K562 (cell line): ENCODE measurements around the gene DEDD2. TPM values are rescaled to one million over a fixed set of nuclear protein-coding genes. Genes with fewer than 3 reads are reported as not detected.

ENCODE experiments used
- ATAC-seq: fragments of 200-7000 bp; cut with Tn5 transposase; 3 replicates; pipeline ENCODE4 v1.9.1; 2020; ENCODE audit warnings: moderate library complexity
- BruUV-seq: library from RNA; stranded (reverse); fragments of 400-500 nt; replicated peaks from 2 replicates; lab custom pipeline; 2021; lab: Mats Ljungman, UMichigan
- CTCF ChIA-PET: fragments of 300-600 bp; formaldehyde crosslinking; extraction: SDS; loops from one replicate; lab custom pipeline; 2021; ENCODE audit warnings: low intra/inter-chr PET ratio; lab: Yijun Ruan, JAX
- POLR2A ChIA-PET: fragments of 300-600, 350-650 bp; sonication (Branson Sonifier 250); formaldehyde crosslinking; extraction: SDS; loops from one replicate; lab custom pipeline; 2021; ENCODE audit warnings: antibody characterized with exemption, inconsistent platforms; lab: Yijun Ruan, JAX
- DNase-seq, 4 experiments: peaks; one replicate each; pipeline versions ENCODE4 v3.0.0 to v3.0.0-alpha.2; 2011 to 2018; ENCODE audit warnings: low spot score in 3 of 4, mixed read lengths in 3 of 4; ENCODE audit errors: extremely low read depth in 1 of 4
- FAIRE-seq: peaks from 2 replicates; lab custom pipeline; 2011; peaks lifted over from hg19 to GRCh38; lab: Jason Lieb, UNC
- H2AFZ ChIP-seq: 2 replicates; pipeline ENCODE4 v1.6.0; 2011; ENCODE audit warnings: low read depth, low read length, control low read depth, inconsistent platforms
- H3K27ac ChIP-seq: fragments of 200-600 bp; 3 replicates; pipeline ENCODE4 v1.8.0; 2011; ENCODE audit warnings: low read depth, mild to moderate bottlenecking, control low read depth, inconsistent platforms, low read length, moderate library complexity, mixed read lengths; ENCODE audit errors: extremely low read depth
- H3K27me3 ChIP-seq, 2 experiments: fragments of 300-600 bp in 1 of 2; 2 replicates in 1 of 2; 3 replicates in 1 of 2; pipeline versions ENCODE4 v1.6.0 to v1.8.0; 2011; ENCODE audit warnings: inconsistent platforms in 2 of 2, low read length in 2 of 2, mild to moderate bottlenecking in 1 of 2, mixed read lengths in 1 of 2, moderate library complexity in 1 of 2; ENCODE audit not compliant: control insufficient read depth in 2 of 2, insufficient read depth in 2 of 2
- H3K36me3 ChIP-seq: fragments of 300-600 bp; 3 replicates; pipeline ENCODE4 v1.8.0; 2011; ENCODE audit warnings: mild to moderate bottlenecking, low read length, inconsistent platforms; ENCODE audit not compliant: control insufficient read depth, insufficient read depth
- H3K4me1 ChIP-seq, 2 experiments: fragments of 200-600 bp in 1 of 2; replicated peaks in 1 of 2; 2 replicates in 1 of 2; 3 replicates in 1 of 2; pipeline versions ENCODE4 v1.5.1 to v1.8.0; 2011; ENCODE audit warnings: inconsistent platforms in 2 of 2, low read length in 2 of 2, mild to moderate bottlenecking in 1 of 2, mixed read lengths in 1 of 2, moderate library complexity in 1 of 2; ENCODE audit not compliant: control insufficient read depth in 2 of 2, insufficient read depth in 2 of 2
- H3K4me2 ChIP-seq: 2 replicates; pipeline ENCODE4 v1.6.1; 2011; ENCODE audit warnings: low read length, control low read depth, inconsistent platforms, mixed read lengths; ENCODE audit not compliant: insufficient read depth
- H3K4me3 ChIP-seq: fragments of 200-600 bp; sonication (generic), shearing (Covaris generic); 2 replicates; pipeline ENCODE4 v1.5.1; 2016; ENCODE audit warnings: control low read depth, inconsistent platforms
- H3K79me2 ChIP-seq: fragments of 200-600 bp; 3 replicates; pipeline ENCODE4 v1.8.0; 2011; ENCODE audit warnings: low read length, inconsistent platforms; ENCODE audit not compliant: control insufficient read depth, insufficient read depth
- H3K9ac ChIP-seq, 2 experiments: 2 replicates each; pipeline versions ENCODE4 v1.6.0 to v1.6.1; 2011; ENCODE audit warnings: low read depth in 2 of 2, low read length in 2 of 2, control low read depth in 1 of 2, inconsistent platforms in 1 of 2, mild to moderate bottlenecking in 1 of 2, mixed read lengths in 1 of 2; ENCODE audit not compliant: insufficient read depth in 1 of 2
- H3K9me1 ChIP-seq: one replicate; pipeline ENCODE4 v1.6.0; 2011; ENCODE audit warnings: inconsistent platforms, mild to moderate bottlenecking, low read length, moderate library complexity; ENCODE audit not compliant: control insufficient read depth, insufficient read depth
- H3K9me3 ChIP-seq: replicated peaks from 2 replicates; pipeline ENCODE4 v1.5.1; 2011; ENCODE audit warnings: low read depth, low read length, inconsistent platforms; ENCODE audit not compliant: control insufficient read depth, insufficient read depth
- H4K20me1 ChIP-seq: replicated peaks from 2 replicates; pipeline ENCODE4 v1.6.1; 2011; ENCODE audit warnings: low read length, inconsistent platforms, mixed read lengths; ENCODE audit not compliant: control insufficient read depth, insufficient read depth
- DACH1 ChIP-seq: fragments of 450-650 bp; IDR thresholded peaks from 2 replicates; pipeline ENCODE4 v1.6.1; 2018; ENCODE audit not compliant: partially characterized antibody
- HBP1 ChIP-seq: fragments of 450-650 bp; formaldehyde crosslinking; IDR thresholded peaks from 2 replicates; pipeline ENCODE4 v1.4.0; 2022; ENCODE audit warnings: missing genetic modification characterization
- HEY1 ChIP-seq: fragments of 250-450 bp; sonication (Bioruptor Pico); IDR thresholded peaks from 2 replicates; pipeline ENCODE4 v1.5.0; 2020; ENCODE audit warnings: mild to moderate bottlenecking, moderate library complexity, borderline replicate concordance
- HMG20B ChIP-seq: fragments of 250-450 bp; sonication (Bioruptor Pico); IDR thresholded peaks from 2 replicates; pipeline ENCODE4 v1.5.0; 2021; ENCODE audit warnings: mild to moderate bottlenecking
- MECOM ChIP-seq: fragments of 250-450 bp; sonication (Bioruptor Pico); IDR thresholded peaks from 2 replicates; pipeline ENCODE4 v1.8.0; 2022; ENCODE audit warnings: inconsistent platforms
- NFATC3 ChIP-seq: fragments of 450-650 bp; IDR thresholded peaks from 2 replicates; pipeline ENCODE4 v1.6.1; 2017; ENCODE audit warnings: mild to moderate bottlenecking
- NUFIP1 ChIP-seq: fragments of 450-650 bp; IDR thresholded peaks from 2 replicates; pipeline ENCODE4 v1.6.1; 2018; ENCODE audit not compliant: partially characterized antibody
- POLR3A ChIP-seq: IDR thresholded peaks from 2 replicates; pipeline ENCODE4 v1.6.1; 2011; ENCODE audit warnings: borderline replicate concordance, mild to moderate bottlenecking, moderate library complexity; ENCODE audit not compliant: insufficient read length, insufficient read depth; ENCODE audit errors: extremely low read depth
- PTBP1 ChIP-seq: fragments of 200-400 bp; formaldehyde crosslinking; IDR thresholded peaks from 2 replicates; pipeline ENCODE4 v1.6.1; 2017; ENCODE audit warnings: low read depth, low read length
- TFAM ChIP-seq: fragments of 250-450 bp; sonication (Bioruptor Pico); conservative IDR thresholded peaks from 2 replicates; pipeline ENCODE4 v1.5.0; 2021; ENCODE audit warnings: mild to moderate bottlenecking, moderate library complexity
- U2AF2 ChIP-seq: fragments of 200-400 bp; formaldehyde crosslinking; optimal IDR thresholded peaks from 2 replicates; pipeline ENCODE3; 2017; ENCODE audit warnings: low read depth, mild to moderate bottlenecking, low read length
- WHSC1 ChIP-seq: IDR thresholded peaks from one replicate; pipeline ENCODE4 v1.6.1; 2012; ENCODE audit warnings: low read length, control low read depth, inconsistent platforms
- YBX1 ChIP-seq: fragments of 450-650 bp; IDR thresholded peaks from 2 replicates; pipeline ENCODE4 v1.7.1; 2016; ENCODE audit warnings: mild to moderate bottlenecking
- ZNF175 ChIP-seq: fragments of 200-800 bp; sonication (Bioruptor generic); IDR thresholded peaks from 2 replicates; pipeline ENCODE4 v1.6.1; 2016; ENCODE audit warnings: low read depth, mild to moderate bottlenecking, missing genetic modification characterization, missing compliant biosample characterization
- ZNF224 ChIP-seq: sonication (generic); formaldehyde crosslinking; IDR thresholded peaks from 2 replicates; pipeline ENCODE4 v1.8.0; 2022; ENCODE audit warnings: mild to moderate bottlenecking, missing genetic modification reagents
- ZNF668 ChIP-seq: fragments of 250-450 bp; sonication (Bioruptor Pico); IDR thresholded peaks from 2 replicates; pipeline ENCODE4 v1.8.0; 2022; ENCODE audit warnings: mild to moderate bottlenecking, inconsistent platforms
- ZNF77 ChIP-seq: fragments of 250-450 bp; sonication (Bioruptor Pico); IDR thresholded peaks from 2 replicates; pipeline ENCODE4 v1.5.0; 2020
- WGBS: fragments of 100-300 bp; shearing (Covaris generic); methylation state at CpG from one replicate; pipeline ENCODE4 v1.1.6; 2016; ENCODE audit warnings: low coverage, mixed read lengths; ENCODE audit not compliant: insufficient coverage; ENCODE audit errors: missing lambda C conversion rate; 5-methylcytosine and 5-hydroxymethylcytosine counted together
- in situ Hi-C: fragments of 300-500 bp; cut with MboI; formaldehyde crosslinking; loops from 4 replicates; pipeline ENCODE4 v1.15.0; 2018; ENCODE audit warnings: inconsistent platforms, mixed read lengths
- intact Hi-C: fragments of 100-400 bp; cut with micrococcal nuclease; formaldehyde crosslinking; loops from 2 replicates; pipeline ENCODE4 v1.14.2; 2022
- polyA plus RNA-seq, 8 experiments: library from polyadenylated mRNA; depleted of rRNA in 4 of 8; stranded (reverse) in 5 of 8; unstranded in 3 of 8; fragments of >200 nt; fragmentation: Nextera tagmentation in 2 of 8; fragmentation: Illumina TruSeq in 1 of 8; extraction: Ambion mirVana in 2 of 8; extraction: Trizol in 1 of 8; gene quantifications; 2 replicates each; pipeline versions ENCODE4 v1.2.1 to v1.2.3, GENCODE V29; 2011 to 2014; ENCODE audit warnings: inconsistent platforms in 1 of 8, missing spikeins in 1 of 8
- total RNA-seq, 7 experiments: library from RNA; depleted of rRNA in 6 of 7; stranded (reverse); fragments of >200 nt in 6 of 7; fragmentation: Illumina TruSeq in 2 of 7; extraction: Trizol in 2 of 7; gene quantifications; 2 replicates each; pipeline versions ENCODE4 v1.2.1 to v1.2.3, GENCODE V29; 2011 to 2021; ENCODE audit warnings: low replicate concordance in 1 of 7
- TF ChIP-seq, protein P1 (sequence below), 2 experiments: fragments of 450-650 bp in 1 of 2; sonication (generic) in 1 of 2; formaldehyde crosslinking in 1 of 2; IDR thresholded peaks in 1 of 2; conservative IDR thresholded peaks in 1 of 2; 2 replicates each; pipeline versions ENCODE4 v1.6.1 to v1.8.1; 2016 to 2023; ENCODE audit warnings: mild to moderate bottlenecking in 2 of 2, moderate library complexity in 2 of 2, inconsistent platforms in 1 of 2, missing genetic modification reagents in 1 of 2

DEDD2 gene
- total and polyA plus RNA-seq, 9 of the 15 experiments (the other 6 are each of a cell fraction or from before 2014, with no cell fraction given), result 4.3 to 43.0 (median 29.2) TPM

DNA sequence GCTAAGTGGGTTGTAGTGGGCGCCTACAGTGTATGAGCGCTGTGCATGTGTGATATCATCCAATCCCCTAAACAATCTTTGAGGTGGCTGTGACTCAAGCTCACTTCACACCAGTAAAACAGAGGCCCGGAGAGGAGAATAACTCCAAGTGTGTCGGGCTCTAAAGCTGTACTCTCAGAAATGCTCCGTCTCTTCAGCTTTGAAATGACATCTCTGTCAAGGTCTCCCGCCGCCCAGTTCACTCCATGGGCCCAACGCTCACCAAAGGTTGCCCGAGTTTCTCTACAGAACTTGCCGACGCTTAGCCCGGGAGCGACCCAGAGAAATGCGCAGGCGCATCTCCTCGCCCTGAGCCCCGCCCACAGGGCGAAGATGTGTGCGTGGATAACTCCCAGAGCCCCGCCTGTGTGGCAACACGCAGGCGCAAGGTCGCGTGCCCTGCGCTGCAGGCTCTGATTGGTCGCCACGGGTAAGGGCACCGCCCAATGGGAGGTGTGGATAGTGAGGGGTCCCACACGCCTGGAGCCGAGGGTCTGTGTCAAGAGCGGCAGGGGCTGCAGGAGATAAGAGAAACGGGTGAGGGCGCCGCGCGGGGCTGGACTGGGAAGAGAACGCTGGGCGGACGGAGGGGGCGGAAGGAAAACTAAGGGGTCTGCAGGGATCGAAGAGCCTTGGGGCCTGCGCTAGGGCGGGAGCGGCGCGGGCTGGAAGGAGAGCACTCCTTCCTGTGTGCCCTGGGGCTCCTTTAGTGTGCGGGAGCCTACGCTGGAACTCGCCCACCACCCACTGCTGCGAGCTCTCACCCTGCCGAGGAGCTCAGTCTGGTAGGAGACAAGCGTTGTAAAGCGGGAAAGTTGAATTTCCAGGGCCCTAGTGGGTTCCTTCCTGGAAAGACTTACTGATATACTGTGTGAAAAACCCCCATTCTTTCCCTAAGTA, 2.6 kb upstream of the DEDD2 start, which contains the start of gene ZNF526 (continued):
- no peak for TF ChIP-seq HMG20B
- TF ChIP-seq DACH1, result no peak
- TF ChIP-seq ZNF224 (CRISPR knock-in tag), result no peak
- no peak for TF ChIP-seq WHSC1
- TF ChIP-seq NFATC3, result no peak
- no peak for TF ChIP-seq NUFIP1
- TF ChIP-seq TFAM (CRISPR knock-in tag), result no peak
- TF ChIP-seq POLR3A, result no peak

DNA sequence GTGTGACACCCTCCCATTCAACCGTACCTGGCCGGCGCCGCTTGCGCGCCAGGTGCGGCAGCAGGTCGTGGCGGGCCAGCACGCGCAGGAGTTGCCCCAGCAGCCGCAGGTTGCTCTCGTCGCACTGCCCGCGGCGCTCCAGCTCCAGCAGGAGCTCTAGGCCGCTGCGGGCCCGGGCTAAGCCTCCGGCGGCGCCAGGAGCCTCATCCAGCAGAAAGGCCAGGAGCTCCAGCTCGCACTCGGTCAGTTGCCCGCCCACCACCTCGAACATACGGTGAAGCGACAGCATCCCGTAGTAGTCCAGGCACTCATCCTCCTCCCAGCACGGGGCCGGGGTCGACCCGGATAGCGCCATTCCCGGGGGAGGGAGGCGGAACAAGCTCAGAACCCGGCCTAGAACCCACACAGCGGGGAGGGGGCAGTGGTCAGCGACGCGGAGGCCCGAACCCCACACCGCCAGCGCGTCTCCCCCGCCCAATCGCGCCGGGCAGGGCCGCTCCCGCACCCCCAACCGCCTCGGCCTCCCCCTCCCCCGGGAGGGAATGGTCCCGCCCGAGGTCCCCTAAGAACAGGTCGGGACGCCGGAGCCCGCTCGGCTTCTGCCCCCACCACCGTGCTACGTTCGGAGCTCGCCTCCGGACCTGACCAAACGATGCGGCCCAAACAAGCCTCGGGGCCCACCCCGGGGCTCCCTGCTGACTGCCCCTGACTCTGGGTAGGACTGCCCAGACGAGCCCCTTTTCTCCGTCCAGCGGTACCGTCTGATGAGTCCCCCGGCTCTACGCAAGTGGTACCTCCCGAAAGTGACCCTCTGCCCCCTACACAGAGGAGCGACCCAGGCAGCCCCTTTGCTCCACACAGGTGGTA, 591 bp downstream of the DEDD2 start:
- ATAC-seq, result peak; percentile 45
- no TSS peak for BruUV-seq
- Histone ChIP-seq H3K27ac (peak overlapping the region; percentile 91), H3K4me3 (peak overlapping the region; percentile 82), H3K36me3 (peaks cover 47% of the 10 kb centered on the region), H3K4me1 (peaks cover 30 to 55% of the 10 kb centered on the region in 2 experiments), H3K79me2 (peaks cover 95% of the 10 kb centered on the region), H3K27me3 (no peaks in the 10 kb centered on the region), H3K9me1 (peaks cover 6% of the 10 kb centered on the region), H4K20me1 (peaks cover 16% of the 10 kb centered on the region), H3K4me2 (peak overlapping the region; percentile 96), H3K9ac (peak overlapping the region; percentile 89 to 96), H3K9me3 (no peaks in the 10 kb centered on the region), H2AFZ (peak overlapping the region; percentile 89)
- FAIRE-seq, result no peak
- under 1% methylated on average over 66 of the region's 79 CpGs for WGBS
- in situ Hi-C loops (no loop called here), intact Hi-C loops (no loop called here)
- ChIA-PET CTCF (no interaction called here), POLR2A (interaction anchor here (0.5 to 3.1 kb wide), 12 partner anchors 9 to 114 kb away, joined by 3 to 19 read pairs (median 4); partner anchors contain the start of gene GSK3A)
- peak; percentile 61 to 80 (median 72) for DNase-seq
- no peak for TF ChIP-seq HEY1 (CRISPR knock-in tag)
- TF ChIP-seq, protein P1, sequence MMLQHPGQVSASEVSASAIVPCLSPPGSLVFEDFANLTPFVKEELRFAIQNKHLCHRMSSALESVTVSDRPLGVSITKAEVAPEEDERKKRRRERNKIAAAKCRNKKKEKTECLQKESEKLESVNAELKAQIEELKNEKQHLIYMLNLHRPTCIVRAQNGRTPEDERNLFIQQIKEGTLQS (IDR thresholded peaks at IDR 0.05), result no peak
- TF ChIP-seq, protein P1 (CRISPR knock-in tag; conservative IDR thresholded peaks at IDR 0.05), result no peak
- no peak for TF ChIP-seq YBX1
- no peak for TF ChIP-seq HBP1 (CRISPR knock-in tag)
- TF ChIP-seq ZNF668 (CRISPR knock-in tag), result no peak
- TF ChIP-seq ZNF77 (CRISPR knock-in tag), result no peak
- no peak for TF ChIP-seq U2AF2
- no peak for TF ChIP-seq MECOM (CRISPR knock-in tag)
- TF ChIP-seq PTBP1, result no peak
- no peak for TF ChIP-seq ZNF175
